ENCODE measurements around the gene TOB2. TPM values are rescaled to one million over a fixed set of nuclear protein-coding genes. Genes with fewer than 3 reads are reported as not detected.

TOB2 gene
- polyA plus RNA-seq, 1 of the 3 experiments (the other 2 are of a cell fraction), result 8.3 TPM

Other genes starting within 250 kb of the TOB2 start
- 11.8 and 13.3 TPM in 2 replicates for gene L3MBTL2, start 241.5 kb downstream of the TOB2 start, polyA plus RNA-seq (2012; rRNA removed)
- gene CHADL, start 205.9 kb downstream of the TOB2 start, polyA plus RNA-seq (2012; rRNA removed), result 0.03 and 0.08 TPM in 2 replicates
- 65.8 and 67.1 TPM in 2 replicates for gene RANGAP1, start 160.6 kb downstream of the TOB2 start, polyA plus RNA-seq (2012; rRNA removed)
- 21.7 and 27.1 TPM in 2 replicates for gene ZC3H7B, start 145.3 kb downstream of the TOB2 start, polyA plus RNA-seq (2012; rRNA removed)
- 3.6 and 5.0 TPM in 2 replicates for gene TEF, start 64.9 kb downstream of the TOB2 start, polyA plus RNA-seq (2012; rRNA removed)
- gene PHF5A, start 21.9 kb upstream of the TOB2 start, polyA plus RNA-seq (2012; rRNA removed), result 39.6 and 47.5 TPM in 2 replicates
- 21.1 and 47.0 TPM in 2 replicates for gene ACO2, start 22.3 kb upstream of the TOB2 start, polyA plus RNA-seq (2012; rRNA removed)
- 22.9 and 25.8 TPM in 2 replicates for gene POLR3H, start 97.7 kb upstream of the TOB2 start, polyA plus RNA-seq (2012; rRNA removed)
- gene CSDC2, start 114.2 kb upstream of the TOB2 start, polyA plus RNA-seq (2012; rRNA removed), result 5.5 and 5.7 TPM in 2 replicates
- 44.3 and 46.4 TPM in 2 replicates for gene PMM1, start 143.0 kb upstream of the TOB2 start, polyA plus RNA-seq (2012; rRNA removed)
- gene DESI1, start 174.2 kb upstream of the TOB2 start, polyA plus RNA-seq (2012; rRNA removed), result 8.2 and 12.7 TPM in 2 replicates
- 78.1 and 79.0 TPM in 2 replicates for gene XRCC6, start 174.5 kb upstream of the TOB2 start, polyA plus RNA-seq (2012; rRNA removed)
- gene SNU13, start 242.1 kb upstream of the TOB2 start, polyA plus RNA-seq (2012; rRNA removed), result 273 and 282 TPM in 2 replicates